ENCODE results near the gene RAB1A. TPM values are rescaled to one million over a fixed set of nuclear protein-coding genes. Genes with fewer than 3 reads are reported as not detected.

The RAB1A gene
- total RNA-seq, 1 experiment from 2014 or later: 128 TPM

DNA sequence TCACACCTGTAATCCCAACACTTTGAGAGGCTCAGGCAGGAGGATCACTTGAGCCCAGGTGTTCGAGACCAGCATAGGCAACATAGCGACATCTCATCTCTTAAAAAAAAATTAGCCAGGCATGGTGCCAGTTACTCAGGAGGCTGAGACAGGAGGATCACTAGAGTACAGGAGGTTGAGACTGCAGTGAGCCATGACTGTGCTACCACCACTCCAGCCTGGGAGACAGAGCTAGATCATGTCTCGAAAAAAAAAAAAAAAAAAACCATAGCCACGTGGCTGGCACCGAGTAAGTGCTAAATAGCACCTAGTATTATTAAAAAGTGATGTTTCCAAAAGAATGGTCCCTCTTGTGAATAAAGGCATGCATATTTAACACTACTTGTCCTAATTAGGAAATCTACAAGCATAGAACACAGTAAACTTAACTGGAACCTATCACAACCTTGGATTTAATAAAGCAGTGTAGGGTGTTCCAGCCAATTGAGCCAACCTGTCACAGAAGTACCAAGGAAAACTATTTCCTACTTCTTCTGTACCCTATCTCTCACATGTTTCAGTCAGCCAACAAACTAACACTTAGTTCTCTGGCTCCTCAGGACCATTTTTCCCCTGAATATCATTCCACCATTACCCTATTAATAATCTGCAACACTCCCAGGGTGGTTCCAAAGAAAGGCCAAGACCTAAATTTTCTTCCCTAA lies 8.8 kb downstream of the RAB1A start:
- in situ Hi-C loops (cut with HindIII; ENCODE audit: low pct_unique_long_range_greater_than_20kb, low sequenced_read_pairs): no loop called here
- ATAC-seq (no peak), DNase-seq (ENCODE audit: low read depth, low spot score) (no peak)
- intact Hi-C loops (cut with micrococcal nuclease; ENCODE audit: unreplicated experiment): no loop called here
- H3K4me1 ChIP-seq (ENCODE audit: control insufficient read depth, insufficient read depth, low read length): peaks cover 6% of the 10 kb centered on the region; the same call in 1 of the 2 replicates
- no peaks in the 10 kb centered on the region for H3K36me3 ChIP-seq (ENCODE audit: control insufficient read depth, insufficient read depth, low read length)
- BruUV-seq (replicated peaks): TSS peak; percentile 14
- H3K27ac ChIP-seq (ENCODE audit: low read length): no peak overlapping the region
- no peaks in the 10 kb centered on the region for H3K9me3 ChIP-seq (ENCODE audit: control insufficient read depth, insufficient read depth, low read depth, low read length)
- no peak overlapping the region for H3K4me3 ChIP-seq (ENCODE audit: low read depth in 2 of 2, low read length in 2 of 2)
- no peak for TF ChIP-seq TCF7L2 (IDR thresholded peaks at IDR 0.05; ENCODE audit: low read depth, low read length)
- no peak for TF ChIP-seq POLR2AphosphoS5 (IDR thresholded peaks at IDR 0.05; ENCODE audit: low read depth, low read length)
- TF ChIP-seq, protein P1, sequence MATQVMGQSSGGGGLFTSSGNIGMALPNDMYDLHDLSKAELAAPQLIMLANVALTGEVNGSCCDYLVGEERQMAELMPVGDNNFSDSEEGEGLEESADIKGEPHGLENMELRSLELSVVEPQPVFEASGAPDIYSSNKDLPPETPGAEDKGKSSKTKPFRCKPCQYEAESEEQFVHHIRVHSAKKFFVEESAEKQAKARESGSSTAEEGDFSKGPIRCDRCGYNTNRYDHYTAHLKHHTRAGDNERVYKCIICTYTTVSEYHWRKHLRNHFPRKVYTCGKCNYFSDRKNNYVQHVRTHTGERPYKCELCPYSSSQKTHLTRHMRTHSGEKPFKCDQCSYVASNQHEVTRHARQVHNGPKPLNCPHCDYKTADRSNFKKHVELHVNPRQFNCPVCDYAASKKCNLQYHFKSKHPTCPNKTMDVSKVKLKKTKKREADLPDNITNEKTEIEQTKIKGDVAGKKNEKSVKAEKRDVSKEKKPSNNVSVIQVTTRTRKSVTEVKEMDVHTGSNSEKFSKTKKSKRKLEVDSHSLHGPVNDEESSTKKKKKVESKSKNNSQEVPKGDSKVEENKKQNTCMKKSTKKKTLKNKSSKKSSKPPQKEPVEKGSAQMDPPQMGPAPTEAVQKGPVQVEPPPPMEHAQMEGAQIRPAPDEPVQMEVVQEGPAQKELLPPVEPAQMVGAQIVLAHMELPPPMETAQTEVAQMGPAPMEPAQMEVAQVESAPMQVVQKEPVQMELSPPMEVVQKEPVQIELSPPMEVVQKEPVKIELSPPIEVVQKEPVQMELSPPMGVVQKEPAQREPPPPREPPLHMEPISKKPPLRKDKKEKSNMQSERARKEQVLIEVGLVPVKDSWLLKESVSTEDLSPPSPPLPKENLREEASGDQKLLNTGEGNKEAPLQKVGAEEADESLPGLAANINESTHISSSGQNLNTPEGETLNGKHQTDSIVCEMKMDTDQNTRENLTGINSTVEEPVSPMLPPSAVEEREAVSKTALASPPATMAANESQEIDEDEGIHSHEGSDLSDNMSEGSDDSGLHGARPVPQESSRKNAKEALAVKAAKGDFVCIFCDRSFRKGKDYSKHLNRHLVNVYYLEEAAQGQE (IDR thresholded peaks at IDR 0.05; ENCODE audit: insufficient read depth in 1 of 2, low read depth in 2 of 2, low read length in 1 of 2): no peak
- TF ChIP-seq, protein P2, sequence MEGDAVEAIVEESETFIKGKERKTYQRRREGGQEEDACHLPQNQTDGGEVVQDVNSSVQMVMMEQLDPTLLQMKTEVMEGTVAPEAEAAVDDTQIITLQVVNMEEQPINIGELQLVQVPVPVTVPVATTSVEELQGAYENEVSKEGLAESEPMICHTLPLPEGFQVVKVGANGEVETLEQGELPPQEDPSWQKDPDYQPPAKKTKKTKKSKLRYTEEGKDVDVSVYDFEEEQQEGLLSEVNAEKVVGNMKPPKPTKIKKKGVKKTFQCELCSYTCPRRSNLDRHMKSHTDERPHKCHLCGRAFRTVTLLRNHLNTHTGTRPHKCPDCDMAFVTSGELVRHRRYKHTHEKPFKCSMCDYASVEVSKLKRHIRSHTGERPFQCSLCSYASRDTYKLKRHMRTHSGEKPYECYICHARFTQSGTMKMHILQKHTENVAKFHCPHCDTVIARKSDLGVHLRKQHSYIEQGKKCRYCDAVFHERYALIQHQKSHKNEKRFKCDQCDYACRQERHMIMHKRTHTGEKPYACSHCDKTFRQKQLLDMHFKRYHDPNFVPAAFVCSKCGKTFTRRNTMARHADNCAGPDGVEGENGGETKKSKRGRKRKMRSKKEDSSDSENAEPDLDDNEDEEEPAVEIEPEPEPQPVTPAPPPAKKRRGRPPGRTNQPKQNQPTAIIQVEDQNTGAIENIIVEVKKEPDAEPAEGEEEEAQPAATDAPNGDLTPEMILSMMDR (IDR thresholded peaks at IDR 0.05): no peak
- no peak for TF ChIP-seq SIN3A (IDR thresholded peaks at IDR 0.05; ENCODE audit: borderline replicate concordance, insufficient read depth, low read depth, low read length)
- ChIA-PET POLR2A (no interaction called here), CTCF (no interaction called here)
- H3K27me3 ChIP-seq (ENCODE audit: control insufficient read depth, insufficient read depth, low read length): no peaks in the 10 kb centered on the region

DNA sequence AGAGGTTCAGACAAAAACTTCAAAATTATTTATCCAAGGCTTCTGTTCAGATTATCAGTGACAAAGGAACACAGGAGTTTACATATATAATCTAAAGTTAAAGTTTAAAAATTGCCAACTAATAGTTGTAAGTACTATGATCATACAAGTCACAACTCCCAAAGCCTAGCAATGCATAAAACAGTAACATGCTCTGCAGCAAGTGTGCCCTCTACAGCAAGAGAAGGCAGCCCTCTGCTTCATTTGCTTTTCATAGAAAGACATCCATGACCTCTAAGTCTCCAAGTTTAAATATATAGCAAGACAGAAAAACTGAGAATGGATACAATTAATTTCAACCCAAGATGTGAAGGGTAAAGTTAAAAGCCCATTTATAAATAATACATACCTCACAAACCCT lies 13.3 kb downstream of the RAB1A start:
- in situ Hi-C loops (cut with HindIII; ENCODE audit: low pct_unique_long_range_greater_than_20kb, low sequenced_read_pairs): no loop called here
- Histone ChIP-seq H3K4me1 (ENCODE audit: control insufficient read depth, insufficient read depth, low read length) (no peaks in the 10 kb centered on the region), H3K9me3 (ENCODE audit: control insufficient read depth, insufficient read depth, low read depth, low read length) (no peaks in the 10 kb centered on the region), H3K4me3 (ENCODE audit: low read depth in 2 of 2, low read length in 2 of 2) (no peak overlapping the region), H3K36me3 (ENCODE audit: control insufficient read depth, insufficient read depth, low read length) (no peaks in the 10 kb centered on the region), H3K27ac (ENCODE audit: low read length) (no peak overlapping the region), H3K27me3 (ENCODE audit: control insufficient read depth, insufficient read depth, low read length) (no peaks in the 10 kb centered on the region)
- no peak for DNase-seq (ENCODE audit: low read depth, low spot score)
- TSS peak; percentile 40 for BruUV-seq (replicated peaks)
- ChIA-PET CTCF (no interaction called here), POLR2A (no interaction called here)
- ATAC-seq: 0 out of 2 replicates have a peak, but pooled peaks have one; percentile 52
- TF ChIP-seq, protein P1 (IDR thresholded peaks at IDR 0.05; ENCODE audit: insufficient read depth in 1 of 2, low read depth in 2 of 2, low read length in 1 of 2): no peak
- TF ChIP-seq, protein P2 (IDR thresholded peaks at IDR 0.05): no peak
- TF ChIP-seq POLR2AphosphoS5 (IDR thresholded peaks at IDR 0.05; ENCODE audit: low read depth, low read length): no peak
- no peak for TF ChIP-seq SIN3A (IDR thresholded peaks at IDR 0.05; ENCODE audit: borderline replicate concordance, insufficient read depth, low read depth, low read length)
- no peak for TF ChIP-seq TCF7L2 (IDR thresholded peaks at IDR 0.05; ENCODE audit: low read depth, low read length)
- intact Hi-C loops (cut with micrococcal nuclease; ENCODE audit: unreplicated experiment): no loop called here

All from Panc1 (cell line).